ENCODE measurements around the gene CALHM5.

DNA sequence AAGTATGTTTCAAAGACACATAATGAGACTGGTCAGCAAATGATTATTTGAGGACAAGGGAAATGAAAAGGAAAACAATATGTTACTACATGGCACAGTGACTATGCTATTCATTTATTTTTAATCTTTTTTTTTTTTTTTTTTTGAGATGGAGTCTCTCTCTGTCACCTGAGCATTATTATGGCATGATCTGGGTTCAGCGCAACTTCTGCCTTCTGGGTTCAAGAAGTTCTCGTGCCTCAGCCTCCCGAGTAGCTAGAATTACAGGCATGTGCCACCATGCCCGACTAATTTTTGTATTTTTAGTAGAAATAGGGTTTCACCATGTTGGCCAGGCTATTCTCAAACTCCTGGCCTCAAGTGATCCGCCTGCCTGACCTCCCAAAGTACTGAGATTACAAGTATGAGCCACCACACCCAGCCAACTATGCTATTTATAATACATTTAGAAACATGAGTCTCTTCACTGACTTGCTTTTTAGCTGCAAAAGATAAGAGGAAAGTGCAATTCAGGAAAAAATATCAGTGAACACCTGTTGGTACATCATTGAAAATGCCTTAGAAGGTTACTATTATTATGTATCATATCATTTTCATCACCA, 45.5 kb downstream of the CALHM5 start:
- TF ChIP-seq, protein P1, sequence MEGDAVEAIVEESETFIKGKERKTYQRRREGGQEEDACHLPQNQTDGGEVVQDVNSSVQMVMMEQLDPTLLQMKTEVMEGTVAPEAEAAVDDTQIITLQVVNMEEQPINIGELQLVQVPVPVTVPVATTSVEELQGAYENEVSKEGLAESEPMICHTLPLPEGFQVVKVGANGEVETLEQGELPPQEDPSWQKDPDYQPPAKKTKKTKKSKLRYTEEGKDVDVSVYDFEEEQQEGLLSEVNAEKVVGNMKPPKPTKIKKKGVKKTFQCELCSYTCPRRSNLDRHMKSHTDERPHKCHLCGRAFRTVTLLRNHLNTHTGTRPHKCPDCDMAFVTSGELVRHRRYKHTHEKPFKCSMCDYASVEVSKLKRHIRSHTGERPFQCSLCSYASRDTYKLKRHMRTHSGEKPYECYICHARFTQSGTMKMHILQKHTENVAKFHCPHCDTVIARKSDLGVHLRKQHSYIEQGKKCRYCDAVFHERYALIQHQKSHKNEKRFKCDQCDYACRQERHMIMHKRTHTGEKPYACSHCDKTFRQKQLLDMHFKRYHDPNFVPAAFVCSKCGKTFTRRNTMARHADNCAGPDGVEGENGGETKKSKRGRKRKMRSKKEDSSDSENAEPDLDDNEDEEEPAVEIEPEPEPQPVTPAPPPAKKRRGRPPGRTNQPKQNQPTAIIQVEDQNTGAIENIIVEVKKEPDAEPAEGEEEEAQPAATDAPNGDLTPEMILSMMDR (IDR thresholded peaks at IDR 0.05), result no peak
- TF ChIP-seq PHF8 (IDR thresholded peaks at IDR 0.05; ENCODE audit: borderline replicate concordance, low read depth) (no peak), RFX5 (IDR thresholded peaks at IDR 0.05) (no peak), BHLHE40 (IDR thresholded peaks at IDR 0.05; ENCODE audit: low read depth, low read length) (no peak), RNF2 (IDR thresholded peaks at IDR 0.05; ENCODE audit: borderline replicate concordance, low read depth) (no peak), MYC (IDR thresholded peaks at IDR 0.05; ENCODE audit: borderline replicate concordance, low read length) (no peak), POLR2A (IDR thresholded peaks at IDR 0.05; ENCODE audit: low read length) (no peak), RAD21 (conservative IDR thresholded peaks at IDR 0.05 in 1 of 2, IDR thresholded peaks at IDR 0.05 in 1 of 2) (no peak)
- TF ChIP-seq, protein P2, sequence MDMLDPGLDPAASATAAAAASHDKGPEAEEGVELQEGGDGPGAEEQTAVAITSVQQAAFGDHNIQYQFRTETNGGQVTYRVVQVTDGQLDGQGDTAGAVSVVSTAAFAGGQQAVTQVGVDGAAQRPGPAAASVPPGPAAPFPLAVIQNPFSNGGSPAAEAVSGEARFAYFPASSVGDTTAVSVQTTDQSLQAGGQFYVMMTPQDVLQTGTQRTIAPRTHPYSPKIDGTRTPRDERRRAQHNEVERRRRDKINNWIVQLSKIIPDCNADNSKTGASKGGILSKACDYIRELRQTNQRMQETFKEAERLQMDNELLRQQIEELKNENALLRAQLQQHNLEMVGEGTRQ (IDR thresholded peaks at IDR 0.05), result no peak
- TF ChIP-seq, protein P3, sequence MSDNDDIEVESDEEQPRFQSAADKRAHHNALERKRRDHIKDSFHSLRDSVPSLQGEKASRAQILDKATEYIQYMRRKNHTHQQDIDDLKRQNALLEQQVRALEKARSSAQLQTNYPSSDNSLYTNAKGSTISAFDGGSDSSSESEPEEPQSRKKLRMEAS (IDR thresholded peaks at IDR 0.05), result no peak
- TF ChIP-seq, protein P4, sequence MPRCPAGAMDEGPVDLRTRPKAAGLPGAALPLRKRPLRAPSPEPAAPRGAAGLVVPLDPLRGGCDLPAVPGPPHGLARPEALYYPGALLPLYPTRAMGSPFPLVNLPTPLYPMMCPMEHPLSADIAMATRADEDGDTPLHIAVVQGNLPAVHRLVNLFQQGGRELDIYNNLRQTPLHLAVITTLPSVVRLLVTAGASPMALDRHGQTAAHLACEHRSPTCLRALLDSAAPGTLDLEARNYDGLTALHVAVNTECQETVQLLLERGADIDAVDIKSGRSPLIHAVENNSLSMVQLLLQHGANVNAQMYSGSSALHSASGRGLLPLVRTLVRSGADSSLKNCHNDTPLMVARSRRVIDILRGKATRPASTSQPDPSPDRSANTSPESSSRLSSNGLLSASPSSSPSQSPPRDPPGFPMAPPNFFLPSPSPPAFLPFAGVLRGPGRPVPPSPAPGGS (IDR thresholded peaks at IDR 0.05), result no peak

Measured in A549 (cell line).